Right lobe of liver (tissue), 4 donors: Measurements from ENCODE around the gene APBA2.

Source experiments
- POLR2A ChIP-seq: fragments of 450-650 bp; IDR thresholded peaks from one replicate; pipeline ENCODE4 v1.6.1; 2017; ENCODE audit warnings: antibody characterized with exemption, mild to moderate bottlenecking
- TF ChIP-seq, protein P1 (sequence below), 4 donors: fragments of 200-600 bp in 3 of 4; fragments of 450-650 bp in 1 of 4; IDR thresholded peaks; one replicate each; pipeline versions ENCODE4 v1.5.1 to v1.8.0; 2016 to 2022; ENCODE audit warnings: antibody characterized with exemption in 4 of 4, mild to moderate bottlenecking in 2 of 4
- donor health status: DM: no; HTN: no; CAD: no.
- donor health status: DM: no; HTN: no; CAD: no.
- donor health status: DM: no; HTN: yes; CAD: no.

DNA sequence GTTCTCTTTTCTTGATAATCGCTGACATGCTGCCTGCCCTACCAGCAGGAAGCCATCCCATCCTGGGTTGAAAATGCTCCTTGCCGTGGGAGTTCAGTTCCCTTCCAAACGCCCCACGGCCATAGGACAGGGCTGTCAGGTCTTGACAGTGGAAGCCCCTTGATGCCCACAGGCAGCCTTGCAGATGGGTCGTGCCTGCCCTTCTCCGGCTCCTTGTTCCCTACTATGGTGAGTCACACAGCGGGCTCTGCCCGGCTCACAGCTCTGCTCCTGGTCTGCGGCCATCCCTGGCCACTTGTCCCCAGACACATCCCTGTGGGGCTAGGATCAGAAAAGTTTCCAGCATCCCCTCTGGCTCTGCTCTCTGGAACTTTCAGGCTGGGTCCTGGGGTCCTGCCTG lies 6.2 kb upstream of the APBA2 start:
- TF ChIP-seq, protein P1, sequence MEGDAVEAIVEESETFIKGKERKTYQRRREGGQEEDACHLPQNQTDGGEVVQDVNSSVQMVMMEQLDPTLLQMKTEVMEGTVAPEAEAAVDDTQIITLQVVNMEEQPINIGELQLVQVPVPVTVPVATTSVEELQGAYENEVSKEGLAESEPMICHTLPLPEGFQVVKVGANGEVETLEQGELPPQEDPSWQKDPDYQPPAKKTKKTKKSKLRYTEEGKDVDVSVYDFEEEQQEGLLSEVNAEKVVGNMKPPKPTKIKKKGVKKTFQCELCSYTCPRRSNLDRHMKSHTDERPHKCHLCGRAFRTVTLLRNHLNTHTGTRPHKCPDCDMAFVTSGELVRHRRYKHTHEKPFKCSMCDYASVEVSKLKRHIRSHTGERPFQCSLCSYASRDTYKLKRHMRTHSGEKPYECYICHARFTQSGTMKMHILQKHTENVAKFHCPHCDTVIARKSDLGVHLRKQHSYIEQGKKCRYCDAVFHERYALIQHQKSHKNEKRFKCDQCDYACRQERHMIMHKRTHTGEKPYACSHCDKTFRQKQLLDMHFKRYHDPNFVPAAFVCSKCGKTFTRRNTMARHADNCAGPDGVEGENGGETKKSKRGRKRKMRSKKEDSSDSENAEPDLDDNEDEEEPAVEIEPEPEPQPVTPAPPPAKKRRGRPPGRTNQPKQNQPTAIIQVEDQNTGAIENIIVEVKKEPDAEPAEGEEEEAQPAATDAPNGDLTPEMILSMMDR (IDR thresholded peaks at IDR 0.05): no peak
- no peak for TF ChIP-seq POLR2A
